GM18951 (cell line): ENCODE results near the gene SIK3.

Source experiments
- POLR2A ChIP-seq: IDR thresholded peaks from 4 replicates; pipeline ENCODE4 v1.6.1; 2011; ENCODE audit warnings: mild to moderate bottlenecking; ENCODE audit not compliant: insufficient read length, insufficient read depth; ENCODE audit errors: extremely low read depth
- in situ Hi-C: fragments of 300-500 bp; cut with MboI; formaldehyde crosslinking; loops from one replicate; pipeline ENCODE4 v1.12.0; 2022; ENCODE audit warnings: low sequenced_read_pairs, mixed read lengths, inconsistent platforms; ENCODE audit not compliant: unreplicated experiment

The SIK3 gene

DNA sequence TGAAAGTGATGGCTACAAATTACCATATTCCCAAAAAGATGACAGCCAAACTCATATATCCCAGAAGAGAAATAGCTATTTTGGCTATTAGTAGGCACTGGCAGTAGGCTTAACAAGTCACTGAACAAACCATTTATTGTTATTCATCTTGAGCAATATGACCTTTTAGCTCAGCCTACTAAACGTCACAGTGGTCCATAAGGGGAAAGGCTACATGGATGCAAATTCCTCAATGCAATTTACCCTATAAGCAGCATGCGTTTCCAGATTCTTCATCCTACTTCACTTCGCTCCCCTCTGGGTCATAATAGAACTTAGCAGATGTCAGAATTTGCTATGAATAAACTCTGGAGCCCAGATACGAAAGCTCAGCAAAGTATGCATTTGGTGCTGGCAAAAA lies 114.0 kb downstream of the SIK3 start:
- in situ Hi-C loops, result no loop called here
- no peak for TF ChIP-seq POLR2A

DNA sequence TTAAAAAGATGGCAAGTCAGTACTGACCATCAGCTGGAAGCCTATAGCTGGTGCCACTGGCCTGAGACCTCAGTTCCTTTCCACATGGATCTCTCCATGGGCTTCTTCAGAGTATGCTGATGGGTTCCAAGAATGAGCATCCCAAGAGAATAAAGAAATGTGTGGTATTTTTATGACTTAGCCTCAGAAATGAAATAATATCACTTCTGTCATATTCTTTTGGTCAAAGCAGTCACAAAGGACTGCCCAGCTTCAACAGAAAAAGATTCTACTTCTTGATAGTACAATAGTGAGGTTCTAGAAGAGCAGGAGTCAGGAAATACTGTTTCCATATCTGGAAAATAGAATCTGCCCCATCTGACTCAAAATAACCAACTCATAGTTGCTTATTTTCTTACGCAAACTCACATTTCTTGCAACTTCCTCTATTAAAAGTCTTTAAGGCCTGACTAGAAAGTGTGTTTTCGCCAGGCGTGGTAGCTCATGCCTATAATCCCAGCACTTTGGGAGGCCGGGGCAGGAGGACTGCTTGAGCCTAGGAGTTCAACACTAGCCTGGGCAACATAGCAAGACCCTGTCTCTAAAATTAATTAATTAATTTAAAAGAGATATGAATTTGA lies 116.9 kb downstream of the SIK3 start:
- TF ChIP-seq POLR2A, result no peak
- in situ Hi-C loops, result no loop called here

GRCh38 chr11:116980136-116980793 lies 118.0 kb downstream of the SIK3 start:
- in situ Hi-C loops, result no loop called here
- no peak for TF ChIP-seq POLR2A

DNA sequence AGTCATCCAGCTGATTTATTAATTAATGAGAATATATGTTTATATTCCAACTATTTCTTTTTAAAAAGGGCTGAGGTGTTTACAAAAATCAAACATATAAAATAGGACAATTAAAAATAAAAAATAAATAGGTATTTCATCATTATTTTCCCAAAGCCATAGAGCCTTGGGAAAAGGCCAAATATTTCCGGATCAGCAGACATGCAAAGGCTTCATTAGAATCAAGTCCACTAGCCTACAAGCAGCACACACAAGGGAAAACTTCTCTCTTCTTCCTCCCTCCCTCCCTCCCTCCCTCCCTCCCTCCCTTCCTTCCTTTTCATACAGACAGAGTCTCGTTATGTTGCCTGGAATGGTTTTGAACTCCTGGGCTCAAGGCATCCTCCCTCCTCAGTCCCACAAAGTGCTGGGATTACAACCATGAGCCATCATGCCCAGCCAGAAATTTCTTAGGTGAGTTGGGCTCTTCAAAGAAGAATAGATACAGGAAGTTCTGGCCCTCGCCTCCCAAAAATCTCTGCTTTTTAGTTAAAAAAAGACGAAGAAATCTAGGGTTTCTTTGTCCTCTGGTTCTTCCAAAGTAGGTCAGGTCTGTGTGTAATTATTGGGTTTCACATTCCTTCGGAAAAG lies 121.2 kb downstream of the SIK3 start:
- no peak for TF ChIP-seq POLR2A
- in situ Hi-C loops, result no loop called here

GRCh38 chr11:116975661-116976060 lies 122.6 kb downstream of the SIK3 start:
- no peak for TF ChIP-seq POLR2A
- in situ Hi-C loops, result no loop called here

DNA sequence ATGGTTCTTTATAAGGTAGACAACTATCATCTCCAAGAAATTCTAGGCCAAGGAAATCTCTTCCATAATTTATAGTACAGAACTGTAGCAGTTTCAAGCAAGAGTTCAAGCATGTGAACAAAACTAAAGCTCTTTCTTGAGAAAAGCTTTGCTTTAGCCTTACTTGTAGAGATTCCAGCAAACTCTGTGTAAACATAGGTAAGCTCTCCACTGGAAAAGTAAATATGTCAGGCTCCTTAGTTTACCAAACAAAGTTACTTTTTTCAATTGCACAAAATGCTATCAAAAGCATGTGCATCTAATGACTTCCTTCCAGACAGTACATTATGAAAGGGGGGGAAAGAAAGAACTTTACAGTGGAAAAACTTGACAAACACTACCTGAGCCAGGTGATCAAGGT lies 125.0 kb downstream of the SIK3 start:
- in situ Hi-C loops, result no loop called here

DNA sequence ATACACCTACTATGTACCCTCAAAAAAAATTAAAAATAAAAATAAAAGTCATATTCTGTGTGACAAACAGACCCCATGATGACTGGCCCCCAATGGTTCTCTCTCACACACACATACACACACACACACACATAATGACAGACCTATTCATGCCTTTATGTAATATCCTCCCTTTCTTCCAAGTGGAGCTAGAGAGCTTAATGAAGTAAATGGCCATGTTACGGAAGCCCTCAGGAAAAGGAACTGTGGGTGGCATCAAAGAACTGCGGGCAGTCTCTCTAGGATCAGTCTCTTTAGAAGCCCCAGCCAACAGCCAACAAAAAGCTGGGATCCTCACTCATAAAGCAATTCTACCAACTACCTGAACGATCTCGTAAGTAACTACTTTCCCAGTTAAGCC lies 125.5 kb downstream of the SIK3 start:
- TF ChIP-seq POLR2A, result no peak
- in situ Hi-C loops, result no loop called here

More for the DNA sequence above, 125.0 kb downstream of the SIK3 start:
- no peak for TF ChIP-seq POLR2A

- in situ Hi-C loops, result no loop called here
- no peak for TF ChIP-seq POLR2A
Observed at GRCh38 chr11:116970485-116971292, 127.5 kb downstream of the SIK3 start.

- TF ChIP-seq POLR2A, result no peak
- in situ Hi-C loops, result no loop called here
Observed at GRCh38 chr11:116969694-116970093, 128.5 kb downstream of the SIK3 start.

DNA sequence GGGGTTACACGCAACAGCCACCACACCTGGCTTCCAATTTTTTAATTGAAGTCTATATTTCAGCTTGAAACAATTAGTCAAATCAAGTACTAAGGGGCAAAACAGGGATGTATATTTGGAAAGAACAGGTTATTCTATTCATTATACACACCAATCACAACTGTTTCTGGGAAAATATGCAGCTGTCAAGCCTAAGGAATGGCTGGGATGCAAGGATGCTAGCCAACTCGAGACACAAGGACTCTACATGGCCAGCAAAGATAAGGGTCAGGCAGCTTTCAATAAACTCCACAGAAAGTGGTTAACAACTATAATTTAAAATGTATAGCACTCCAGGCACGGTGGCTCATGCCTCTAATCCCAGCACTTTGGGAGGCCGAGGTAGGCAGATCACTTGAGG lies 134.0 kb downstream of the SIK3 start:
- no peak for TF ChIP-seq POLR2A
- in situ Hi-C loops, result no loop called here

DNA sequence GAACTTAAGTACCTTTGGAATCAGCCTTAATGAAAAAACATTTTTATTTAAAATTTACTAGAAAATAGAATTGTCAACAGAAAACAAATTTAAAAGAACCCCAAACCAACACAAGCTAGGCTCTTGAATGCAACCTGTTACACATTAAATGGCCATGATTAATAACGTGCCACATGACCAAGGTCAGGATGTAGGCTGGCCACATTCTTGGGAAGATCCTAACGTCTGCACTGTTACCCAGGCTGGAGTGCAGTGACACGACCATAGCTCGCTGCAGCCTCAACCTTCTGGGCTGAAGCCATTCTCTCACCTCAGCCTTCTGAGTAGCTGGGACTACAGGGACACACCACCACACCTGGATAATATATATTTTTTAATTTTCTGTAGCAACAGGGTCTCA lies 134.4 kb downstream of the SIK3 start:
- in situ Hi-C loops, result no loop called here
- TF ChIP-seq POLR2A, result no peak

- no peak for TF ChIP-seq POLR2A
- in situ Hi-C loops, result no loop called here
Observed at GRCh38 chr11:116962108-116962507, 136.1 kb downstream of the SIK3 start.

DNA sequence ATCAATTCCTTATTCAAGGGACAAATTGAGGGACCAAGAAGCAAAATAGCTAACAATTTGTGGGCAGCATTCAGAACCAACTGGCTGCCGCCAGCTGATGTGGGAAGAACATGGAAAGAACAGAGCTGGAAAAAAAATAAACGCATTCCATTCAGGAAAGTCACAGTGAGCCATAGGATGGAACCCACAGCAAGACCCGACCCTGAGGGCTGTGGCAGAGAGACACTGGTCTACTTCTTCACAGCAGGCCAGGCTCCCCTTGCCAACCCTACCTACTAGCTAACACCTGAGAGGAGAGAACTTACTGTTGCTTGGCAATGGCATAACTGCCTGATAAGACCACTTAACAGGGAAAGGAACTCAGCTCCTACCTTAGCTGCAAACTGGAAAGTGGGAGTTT lies 137.3 kb downstream of the SIK3 start:
- in situ Hi-C loops, result no loop called here
- no peak for TF ChIP-seq POLR2A
